Left lung (tissue), 10 donors: ENCODE data around the gene TEX10. TPM values are rescaled to one million over a fixed set of nuclear protein-coding genes. Genes with fewer than 3 reads are reported as not detected.

Source experiments
- ATAC-seq: fragments of 200-7000 bp; cut with Tn5 transposase; one replicate; pipeline ENCODE4 v1.9.1; 2020; ENCODE audit warnings: moderate library complexity
- DNase-seq, 4 donors: peaks; one replicate each; pipeline ENCODE4 v3.0.0-alpha.2; 2013 to 2020
- H3K27ac ChIP-seq, 2 donors: fragments of 200-600 bp; sonication (generic) in 1 of 2; one replicate each; pipeline versions ENCODE4 v1.5.0 to v1.8.0; 2020 to 2021
- H3K27me3 ChIP-seq, 2 donors: fragments of 200-600 bp; sonication (generic) in 1 of 2; one replicate each; pipeline versions ENCODE4 v1.5.0 to v1.8.0; 2020 to 2021
- H3K36me3 ChIP-seq, 2 donors: fragments of 200-600 bp; sonication (generic) in 1 of 2; one replicate each; pipeline versions ENCODE4 v1.5.0 to v1.8.0; 2020 to 2021
- H3K4me1 ChIP-seq, 2 donors: fragments of 200-600 bp; one replicate each; pipeline ENCODE4 v1.8.0; 2021
- H3K4me3 ChIP-seq, 2 donors: fragments of 200-600 bp; sonication (generic) in 1 of 2; one replicate each; pipeline versions ENCODE4 v1.5.0 to v1.8.0; 2020 to 2021; ENCODE audit warnings: mild to moderate bottlenecking in 1 of 2
- H3K9me3 ChIP-seq, 2 donors: fragments of 200-600 bp; sonication (generic) in 1 of 2; one replicate each; pipeline versions ENCODE4 v1.5.0 to v1.8.0; 2020 to 2021
- intact Hi-C, 2 donors: fragments of 100-400 bp; cut with DNase I; formaldehyde crosslinking; loops; one replicate each; pipeline versions ENCODE4 v1.11.2 to v1.14.2; 2022
- polyA plus RNA-seq, 6 donors: library from polyadenylated mRNA; unstranded; fragments of 120-200 nt; gene quantifications; one replicate each; pipeline ENCODE4 v1.2.1, GENCODE V29; 2013; ENCODE audit not compliant: insufficient read length in 6 of 6
- total RNA-seq, 2 donors: library from RNA; stranded (reverse); fragmentation: NEBNext Ultra II Directional; extraction: Animal tissue kit (Norgen Biotek cat#: 25700); gene quantifications; one replicate each; pipeline ENCODE4 v1.2.1, GENCODE V29; 2021
- TF ChIP-seq, protein P1 (sequence below), 2 donors: fragments of 200-600 bp; sonication (generic) in 1 of 2; IDR thresholded peaks; one replicate each; pipeline versions ENCODE4 v1.5.0 to v1.8.0; 2021; ENCODE audit warnings: antibody characterized with exemption in 2 of 2
- donor health status: DM: no; HTN: yes; CAD: no.
- donor health status: DM: no; HTN: no; CAD: no.

TEX10 gene
- total and polyA plus RNA-seq, 8 donors: 10.5 to 46.8 (median 42.6) TPM

GRCh38 chr9:100324594-100325200, 28.0 kb downstream of the TEX10 start:
- H3K27me3 ChIP-seq: no peaks in the 10 kb centered on the region
- DNase-seq: peak in 2 of 4 donors; percentile 20 to 37
- no peaks in the 10 kb centered on the region for H3K4me1 ChIP-seq
- H3K27ac ChIP-seq: no peak overlapping the region
- no peak overlapping the region for H3K4me3 ChIP-seq
- ATAC-seq: peak; percentile 42
- intact Hi-C loops: loop anchor here in 1 of 2 donors (10.0 kb wide), 1 partner anchor 300 kb away; no protein-coding TSS in a partner anchor
- H3K9me3 ChIP-seq: no peaks in the 10 kb centered on the region
- TF ChIP-seq, protein P1, sequence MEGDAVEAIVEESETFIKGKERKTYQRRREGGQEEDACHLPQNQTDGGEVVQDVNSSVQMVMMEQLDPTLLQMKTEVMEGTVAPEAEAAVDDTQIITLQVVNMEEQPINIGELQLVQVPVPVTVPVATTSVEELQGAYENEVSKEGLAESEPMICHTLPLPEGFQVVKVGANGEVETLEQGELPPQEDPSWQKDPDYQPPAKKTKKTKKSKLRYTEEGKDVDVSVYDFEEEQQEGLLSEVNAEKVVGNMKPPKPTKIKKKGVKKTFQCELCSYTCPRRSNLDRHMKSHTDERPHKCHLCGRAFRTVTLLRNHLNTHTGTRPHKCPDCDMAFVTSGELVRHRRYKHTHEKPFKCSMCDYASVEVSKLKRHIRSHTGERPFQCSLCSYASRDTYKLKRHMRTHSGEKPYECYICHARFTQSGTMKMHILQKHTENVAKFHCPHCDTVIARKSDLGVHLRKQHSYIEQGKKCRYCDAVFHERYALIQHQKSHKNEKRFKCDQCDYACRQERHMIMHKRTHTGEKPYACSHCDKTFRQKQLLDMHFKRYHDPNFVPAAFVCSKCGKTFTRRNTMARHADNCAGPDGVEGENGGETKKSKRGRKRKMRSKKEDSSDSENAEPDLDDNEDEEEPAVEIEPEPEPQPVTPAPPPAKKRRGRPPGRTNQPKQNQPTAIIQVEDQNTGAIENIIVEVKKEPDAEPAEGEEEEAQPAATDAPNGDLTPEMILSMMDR (IDR thresholded peaks at IDR 0.05): peak in 1 of 2 donors; percentile 33
- peaks cover 0 to 43% of the 10 kb centered on the region in 2 donors for H3K36me3 ChIP-seq

- no peaks in the 10 kb centered on the region for H3K27me3 ChIP-seq
- H3K27ac ChIP-seq: no peak overlapping the region
- intact Hi-C loops: loop anchor here in 1 of 2 donors (10.0 kb wide), 1 partner anchor 298 kb away; no protein-coding TSS in a partner anchor
- ATAC-seq (peak; percentile 41), DNase-seq (peak in 2 of 4 donors; percentile 19 to 37)
- no peak overlapping the region for H3K4me3 ChIP-seq
- no peaks in the 10 kb centered on the region for H3K4me1 ChIP-seq
- no peaks in the 10 kb centered on the region for H3K9me3 ChIP-seq
- H3K36me3 ChIP-seq: peaks cover 0 to 53% of the 10 kb centered on the region in 2 donors
- TF ChIP-seq, protein P1 (IDR thresholded peaks at IDR 0.05): peak; percentile 5 to 51
These were observed 29.7 kb downstream of the TEX10 start for GRCh38 chr9:100322954-100323536.

- no peaks in the 10 kb centered on the region for H3K4me1 ChIP-seq
- H3K27ac ChIP-seq: no peak overlapping the region
- H3K4me3 ChIP-seq: no peak overlapping the region
- intact Hi-C loops: no loop called here
- ATAC-seq (no peak), DNase-seq (no peak)
- H3K9me3 ChIP-seq: no peaks in the 10 kb centered on the region
- H3K27me3 ChIP-seq: no peaks in the 10 kb centered on the region
- peaks cover 0 to 46% of the 10 kb centered on the region in 2 donors for H3K36me3 ChIP-seq
- TF ChIP-seq, protein P1 (IDR thresholded peaks at IDR 0.05): no peak
These were observed 35.0 kb downstream of the TEX10 start for GRCh38 chr9:100317706-100318105.

DNA sequence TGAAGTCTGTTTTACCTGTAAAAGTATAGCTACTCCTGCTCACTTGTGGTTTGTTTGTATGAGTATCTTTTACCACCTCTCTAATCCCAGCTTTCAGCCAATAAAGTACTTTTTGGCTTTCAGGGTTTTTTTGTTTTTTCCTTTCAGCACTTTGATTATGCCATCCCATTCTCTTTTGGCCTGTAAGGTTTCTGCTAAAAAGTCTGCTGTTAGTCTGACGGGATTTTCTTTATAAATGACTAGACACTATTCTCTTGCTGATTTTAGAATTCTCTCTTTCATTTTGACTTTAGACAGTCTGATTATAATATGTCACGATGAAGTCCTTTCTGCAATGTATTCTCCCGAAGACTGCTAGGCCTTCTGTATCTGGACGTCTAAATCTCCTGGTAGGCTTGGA, 37.2 kb downstream of the TEX10 start:
- intact Hi-C loops: no loop called here
- DNase-seq: no peak
- H3K4me1 ChIP-seq: no peaks in the 10 kb centered on the region
- no peak for ATAC-seq
- no peak overlapping the region for H3K27ac ChIP-seq
- no peaks in the 10 kb centered on the region for H3K9me3 ChIP-seq
- TF ChIP-seq, protein P1 (IDR thresholded peaks at IDR 0.05): no peak
- H3K27me3 ChIP-seq: no peaks in the 10 kb centered on the region
- H3K36me3 ChIP-seq: peaks cover 0 to 46% of the 10 kb centered on the region in 2 donors
- no peak overlapping the region for H3K4me3 ChIP-seq

DNA sequence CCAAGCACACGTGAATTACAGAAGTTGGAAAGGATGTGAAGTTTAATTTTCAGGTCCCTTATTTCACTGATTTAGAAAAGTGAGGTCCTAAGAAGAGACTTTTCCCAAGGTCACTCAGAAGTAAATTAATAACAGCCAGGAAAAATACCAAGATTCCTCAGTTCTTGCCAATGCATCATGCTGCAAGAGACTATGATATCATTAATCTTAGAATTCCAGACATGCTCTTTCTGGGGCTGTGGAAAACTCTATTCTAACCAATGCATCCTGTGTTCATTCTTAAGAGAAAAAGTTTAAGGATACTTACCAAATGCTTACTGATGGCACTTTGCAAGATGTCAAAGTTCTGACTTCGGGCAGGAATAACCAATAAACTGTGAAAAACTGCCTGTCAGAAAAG, 42.8 kb downstream of the TEX10 start:
- no peaks in the 10 kb centered on the region for H3K27me3 ChIP-seq
- H3K4me1 ChIP-seq: no peaks in the 10 kb centered on the region
- TF ChIP-seq, protein P1 (IDR thresholded peaks at IDR 0.05): no peak
- DNase-seq: no peak
- no peak overlapping the region for H3K4me3 ChIP-seq
- no peak overlapping the region for H3K27ac ChIP-seq
- peaks cover 0 to 39% of the 10 kb centered on the region in 2 donors for H3K36me3 ChIP-seq
- no peaks in the 10 kb centered on the region for H3K9me3 ChIP-seq
- intact Hi-C loops: no loop called here
- ATAC-seq: no peak
